ENCODE results near the gene CEACAM5. TPM values are rescaled to one million over a fixed set of nuclear protein-coding genes. Genes with fewer than 3 reads are reported as not detected.

Gene CEACAM5
- total and polyA plus RNA-seq, 2 donors from 2014 or later: not detected

Other genes starting within 250 kb of the CEACAM5 start
- 5.6 TPM for gene CEACAM21, start 132.5 kb upstream of the CEACAM5 start, total RNA-seq
- gene CEACAM21, start 132.5 kb upstream of the CEACAM5 start, polyA plus RNA-seq (ENCODE audit: insufficient read depth, low read depth, low replicate concordance): 1.2 TPM
- gene CEACAM4, start 81.6 kb upstream of the CEACAM5 start, total RNA-seq: 4.7 TPM
- not detected for gene CEACAM4, start 81.6 kb upstream of the CEACAM5 start, polyA plus RNA-seq (ENCODE audit: insufficient read depth, low read depth, low replicate concordance)
- 0.16 TPM for gene CEACAM7, start 20.4 kb upstream of the CEACAM5 start, total RNA-seq
- gene CEACAM7, start 20.4 kb upstream of the CEACAM5 start, polyA plus RNA-seq (ENCODE audit: insufficient read depth, low read depth, low replicate concordance): not detected
- gene CEACAM6, start 46.9 kb downstream of the CEACAM5 start, total RNA-seq: not detected
- not detected for gene CEACAM6, start 46.9 kb downstream of the CEACAM5 start, polyA plus RNA-seq (ENCODE audit: insufficient read depth, low read depth, low replicate concordance)
- gene CEACAM3, start 88.0 kb downstream of the CEACAM5 start, total RNA-seq: 0.69 TPM
- gene CEACAM3, start 88.0 kb downstream of the CEACAM5 start, polyA plus RNA-seq (ENCODE audit: insufficient read depth, low read depth, low replicate concordance): not detected
- not detected for gene LYPD4, start 136.1 kb downstream of the CEACAM5 start, total RNA-seq
- gene LYPD4, start 136.1 kb downstream of the CEACAM5 start, polyA plus RNA-seq (ENCODE audit: insufficient read depth, low read depth, low replicate concordance): not detected
- not detected for gene DMRTC2, start 136.4 kb downstream of the CEACAM5 start, total RNA-seq
- not detected for gene DMRTC2, start 136.4 kb downstream of the CEACAM5 start, polyA plus RNA-seq (ENCODE audit: insufficient read depth, low read depth, low replicate concordance)
- gene RPS19, start 151.6 kb downstream of the CEACAM5 start, total RNA-seq: 1,433 TPM
- 2,116 TPM for gene RPS19, start 151.6 kb downstream of the CEACAM5 start, polyA plus RNA-seq (ENCODE audit: insufficient read depth, low read depth, low replicate concordance)
- gene CD79A, start 168.7 kb downstream of the CEACAM5 start, total RNA-seq: 11.0 TPM
- 0.32 TPM for gene CD79A, start 168.7 kb downstream of the CEACAM5 start, polyA plus RNA-seq (ENCODE audit: insufficient read depth, low read depth, low replicate concordance)
- gene ARHGEF1, start 174.6 kb downstream of the CEACAM5 start, total RNA-seq: 139 TPM
- gene ARHGEF1, start 174.6 kb downstream of the CEACAM5 start, polyA plus RNA-seq (ENCODE audit: insufficient read depth, low read depth, low replicate concordance): 39.0 TPM
- 0.69 TPM for gene ERFL, start 219.8 kb downstream of the CEACAM5 start, total RNA-seq
- gene ERFL, start 219.8 kb downstream of the CEACAM5 start, polyA plus RNA-seq (ENCODE audit: insufficient read depth, low read depth, low replicate concordance): not detected